Embryonic facial prominence (tissue), 1 donor: ENCODE measurements around the gene PPP1R14B.

Experiments
- DNase-seq: peaks from one replicate; pipeline ENCODE4 v3.0.0-alpha.2; 2016; ENCODE audit errors: extremely low spot score

The PPP1R14B gene

DNA sequence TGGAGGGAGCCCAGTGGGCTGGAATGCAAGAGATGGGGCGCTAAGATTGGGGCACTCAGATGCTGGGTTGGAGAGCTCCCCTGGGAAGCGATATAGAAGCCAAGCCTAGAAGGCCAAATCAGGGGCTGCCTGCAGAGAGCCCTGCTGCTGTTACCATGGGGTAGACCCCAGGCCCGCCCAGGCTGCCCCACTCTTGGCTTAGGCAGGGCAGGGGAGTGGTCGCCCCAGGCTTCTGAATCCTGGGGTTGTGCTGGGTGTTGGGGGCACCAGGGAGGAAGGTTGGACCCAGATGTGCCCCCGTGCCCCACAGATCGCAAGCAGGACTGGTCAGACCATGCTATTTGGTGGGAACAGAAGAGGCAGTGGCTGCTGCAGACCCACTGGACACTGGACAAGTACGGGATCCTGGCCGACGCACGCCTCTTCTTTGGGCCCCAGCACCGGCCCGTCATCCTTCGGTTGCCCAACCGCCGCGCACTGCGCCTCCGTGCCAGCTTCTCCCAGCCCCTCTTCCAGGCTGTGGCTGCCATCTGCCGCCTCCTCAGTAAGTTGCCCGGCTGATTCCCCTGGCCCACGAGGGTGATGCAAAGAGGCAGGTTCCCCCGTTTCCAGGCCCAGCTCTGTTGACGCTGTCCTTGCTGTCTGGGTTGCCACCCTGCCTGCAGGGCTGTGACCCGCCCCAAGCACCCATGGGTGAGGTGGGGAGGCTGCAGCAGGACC, 36.3 kb downstream of the PPP1R14B start:
- no peak for DNase-seq

DNA sequence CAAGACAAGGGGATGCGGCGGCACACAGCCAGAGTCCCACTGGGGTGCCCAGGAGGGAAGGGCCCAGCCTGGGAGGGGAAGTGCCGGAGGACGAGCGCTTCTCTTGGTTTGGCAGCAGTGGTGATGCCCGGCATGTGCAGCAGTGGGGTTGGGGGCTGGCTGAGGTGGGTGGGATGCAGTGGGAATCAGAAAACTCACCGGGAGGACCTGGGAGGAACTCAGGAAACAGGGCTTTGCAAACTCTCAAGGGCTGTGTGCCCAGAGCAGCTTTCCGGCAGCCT, 37.2 kb downstream of the PPP1R14B start:
- no peak for DNase-seq

DNA sequence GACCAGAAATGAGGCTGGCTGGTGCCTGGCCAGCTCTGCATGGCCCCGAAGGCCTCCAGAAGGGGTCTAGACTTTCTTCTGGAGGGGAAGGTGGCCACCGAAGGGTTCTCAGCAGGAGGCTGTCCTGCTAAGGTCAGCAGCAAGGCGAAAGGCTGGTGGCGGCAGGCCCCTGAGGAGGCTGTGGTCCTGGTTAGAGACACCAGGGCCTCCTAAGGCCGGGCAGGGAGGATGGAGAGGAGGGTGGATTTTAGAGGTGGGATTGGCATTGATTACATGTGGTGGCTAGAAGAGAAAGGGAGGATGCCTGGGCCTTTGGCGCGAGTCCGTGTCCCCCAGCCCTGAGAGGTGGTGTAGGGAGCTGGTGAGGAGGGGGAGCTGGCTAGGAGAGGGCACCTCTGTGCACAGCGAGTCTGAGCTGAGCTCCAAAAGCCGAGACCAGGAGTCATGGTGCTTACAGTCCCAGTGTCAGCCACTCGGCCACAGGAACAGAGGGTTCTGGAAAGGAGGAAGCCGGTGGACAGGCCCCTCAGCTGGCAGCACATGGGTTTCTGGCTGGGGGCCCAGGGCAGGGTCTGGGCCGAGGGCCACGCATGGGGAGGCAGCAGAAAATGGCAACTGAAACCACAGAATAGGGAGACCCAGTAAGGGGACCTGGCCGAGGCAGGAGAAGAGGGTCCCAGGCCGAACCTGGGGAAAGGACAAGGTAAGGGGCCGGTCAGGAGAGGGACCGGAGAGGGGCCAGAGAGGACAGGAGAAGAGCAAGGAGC, 37.8 kb downstream of the PPP1R14B start:
- DNase-seq, result no peak

DNA sequence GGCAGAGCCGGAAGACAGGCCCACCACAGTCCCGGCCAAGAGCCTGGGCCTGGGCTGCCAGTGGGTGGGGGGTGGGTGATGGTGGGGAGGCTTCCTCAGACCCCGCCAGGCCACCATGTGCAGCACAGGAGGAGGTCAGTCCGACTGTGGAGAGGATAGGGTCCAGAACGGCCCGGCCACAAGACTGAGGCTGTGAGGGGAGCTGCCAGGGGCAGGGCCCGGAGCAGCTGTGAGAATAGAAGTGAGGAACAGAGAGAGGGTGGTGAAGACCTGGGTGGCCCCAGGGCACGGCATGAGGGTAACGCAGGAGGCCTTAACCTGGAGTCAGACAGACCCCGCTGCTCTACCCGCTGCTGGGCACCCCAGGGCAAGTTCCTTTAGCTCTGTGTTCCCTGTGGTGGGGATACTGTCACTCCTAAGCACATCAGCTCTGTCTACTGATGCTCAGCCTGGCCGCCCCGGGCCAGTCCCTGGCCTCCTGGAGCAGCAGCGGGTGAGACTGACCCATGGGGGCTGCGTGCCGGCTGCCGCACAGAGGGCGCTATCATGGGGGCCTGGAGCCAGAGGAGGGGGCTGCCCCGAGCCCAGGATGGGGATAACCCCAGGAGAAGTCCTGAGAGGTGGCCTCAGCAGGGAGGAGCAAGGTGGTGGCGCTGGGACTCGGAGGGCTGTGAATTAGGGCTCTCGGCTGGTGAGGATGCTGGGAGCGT, 38.5 kb downstream of the PPP1R14B start:
- no peak for DNase-seq

DNA sequence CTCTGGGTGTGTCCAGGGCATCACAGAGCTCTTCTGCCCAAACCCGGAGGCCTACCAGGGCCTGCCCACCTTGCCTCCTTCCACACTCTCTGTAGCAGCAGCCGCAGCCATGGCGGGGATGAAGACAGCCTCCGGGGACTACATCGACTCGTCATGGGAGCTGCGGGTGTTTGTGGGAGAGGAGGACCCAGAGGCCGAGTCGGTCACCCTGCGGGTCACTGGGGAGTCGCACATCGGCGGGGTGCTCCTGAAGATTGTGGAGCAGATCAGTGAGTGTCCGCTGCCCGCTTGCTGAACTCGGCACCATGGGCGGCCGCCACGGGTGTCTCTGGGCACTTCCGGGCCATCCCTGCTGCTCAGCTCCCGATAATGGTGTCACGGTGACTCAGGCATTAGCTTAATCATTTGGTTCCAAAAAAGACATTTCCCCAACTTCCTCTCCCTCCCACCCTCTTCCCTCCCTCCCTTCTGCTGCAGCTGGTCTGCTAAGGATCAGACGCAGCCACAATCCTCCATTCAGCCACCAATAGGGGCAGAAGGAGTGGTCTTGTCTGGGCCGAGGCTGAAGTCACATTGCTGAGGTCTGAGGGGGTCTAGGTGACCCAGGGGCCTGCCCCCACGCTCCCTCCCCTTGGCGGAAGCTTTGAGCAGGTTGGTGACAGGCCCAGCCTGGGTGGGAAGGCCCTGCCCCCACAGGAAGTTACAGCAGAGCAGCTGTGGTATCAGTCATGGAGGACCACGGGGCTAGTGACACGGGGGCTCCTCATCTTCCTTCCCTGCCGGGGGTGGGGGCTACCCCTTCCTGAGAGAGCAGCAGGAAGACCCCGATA, 39.3 kb downstream of the PPP1R14B start:
- DNase-seq, result no peak

DNA sequence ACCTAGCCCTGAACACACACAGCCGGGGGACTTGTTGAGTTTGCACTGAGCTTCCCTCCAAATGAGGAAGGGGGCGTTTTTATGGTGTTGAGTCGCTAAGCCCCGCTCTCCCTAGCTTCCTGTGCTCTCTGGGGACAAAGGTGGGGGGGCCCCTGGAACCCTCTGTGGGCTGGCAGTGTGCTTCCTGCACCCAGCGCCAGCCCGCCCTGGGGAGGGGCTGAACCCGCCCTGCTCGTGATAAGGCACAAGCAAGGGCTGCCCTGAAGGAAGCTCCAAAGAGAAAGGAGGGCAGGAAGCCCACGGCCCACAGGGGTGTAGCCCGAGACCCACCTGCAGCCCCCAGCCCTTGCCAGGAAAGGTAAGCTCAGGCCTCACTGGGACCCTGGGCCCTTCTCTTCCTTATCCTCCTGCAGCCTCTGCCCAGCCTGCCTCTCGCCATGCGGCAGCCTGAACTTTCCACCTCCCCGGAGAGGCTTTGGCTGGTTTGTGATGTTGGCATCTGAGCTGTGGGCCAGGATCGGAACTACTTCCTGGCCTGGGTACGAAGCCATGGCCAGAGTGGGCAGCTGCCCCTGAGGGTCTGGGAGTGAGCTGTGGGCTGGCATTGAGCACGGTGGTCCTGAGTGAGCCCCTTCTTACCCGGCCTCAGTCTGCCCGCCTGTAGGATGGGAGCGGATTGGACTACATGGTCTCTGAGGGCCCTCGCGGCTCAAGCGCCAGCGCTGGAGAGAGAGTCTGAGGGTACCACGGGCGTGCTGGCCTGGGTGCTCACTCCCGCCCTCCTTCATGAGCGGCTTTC, 40.1 kb downstream of the PPP1R14B start, which contains the start of gene FERMT3:
Gene FERMT3, plus strand, starts transcription at position 265 of the 799 bp plus-strand sequence. CDS start 644 bp downstream, outside the sequence.
- DNase-seq, result no peak

DNA sequence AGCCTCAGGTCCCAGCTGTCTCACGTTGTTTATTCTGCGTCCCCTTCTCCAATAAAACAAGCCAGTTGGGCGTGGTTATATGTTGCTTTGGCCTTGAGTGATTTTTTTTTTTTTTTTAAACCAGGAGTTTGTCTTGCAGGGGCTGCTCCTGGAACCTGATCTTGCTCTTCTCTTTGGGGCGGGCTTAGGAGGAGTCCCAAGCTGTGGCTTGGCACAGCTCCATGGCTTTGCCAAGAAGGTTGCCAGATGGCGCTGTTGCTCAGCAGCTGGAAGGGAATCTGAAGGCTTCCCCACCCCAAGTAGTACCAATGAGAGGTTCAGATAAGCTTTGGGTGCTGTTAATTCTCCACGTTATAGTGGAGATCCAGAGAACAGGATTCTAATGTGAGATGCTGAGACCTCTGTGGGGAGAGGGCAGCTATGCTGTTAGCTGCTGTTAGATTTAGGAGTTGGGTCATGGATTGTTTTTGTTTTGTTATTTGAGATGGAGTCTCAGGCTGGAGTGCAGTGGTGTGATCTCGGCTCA, 42.2 kb downstream of the PPP1R14B start:
- peak; percentile 80 for DNase-seq

DNA sequence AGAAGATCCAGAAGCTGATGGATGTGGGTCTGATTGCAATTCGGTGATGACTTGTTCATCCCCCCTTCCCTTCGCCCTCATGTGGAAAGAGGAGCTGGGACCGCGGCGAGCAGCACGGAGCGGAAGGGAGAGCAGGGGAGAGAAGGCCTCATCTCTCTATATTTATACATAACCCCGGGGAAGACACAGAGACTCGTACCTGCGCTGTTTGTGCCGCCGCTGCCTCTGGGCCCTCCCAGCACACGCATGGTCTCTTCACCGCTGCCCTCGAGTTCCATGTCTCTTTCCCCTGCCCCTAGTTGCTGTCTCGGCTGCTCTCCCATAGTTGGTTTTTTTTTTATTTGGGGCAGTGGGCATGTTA, 42.7 kb downstream of the PPP1R14B start:
- no peak for DNase-seq

DNA sequence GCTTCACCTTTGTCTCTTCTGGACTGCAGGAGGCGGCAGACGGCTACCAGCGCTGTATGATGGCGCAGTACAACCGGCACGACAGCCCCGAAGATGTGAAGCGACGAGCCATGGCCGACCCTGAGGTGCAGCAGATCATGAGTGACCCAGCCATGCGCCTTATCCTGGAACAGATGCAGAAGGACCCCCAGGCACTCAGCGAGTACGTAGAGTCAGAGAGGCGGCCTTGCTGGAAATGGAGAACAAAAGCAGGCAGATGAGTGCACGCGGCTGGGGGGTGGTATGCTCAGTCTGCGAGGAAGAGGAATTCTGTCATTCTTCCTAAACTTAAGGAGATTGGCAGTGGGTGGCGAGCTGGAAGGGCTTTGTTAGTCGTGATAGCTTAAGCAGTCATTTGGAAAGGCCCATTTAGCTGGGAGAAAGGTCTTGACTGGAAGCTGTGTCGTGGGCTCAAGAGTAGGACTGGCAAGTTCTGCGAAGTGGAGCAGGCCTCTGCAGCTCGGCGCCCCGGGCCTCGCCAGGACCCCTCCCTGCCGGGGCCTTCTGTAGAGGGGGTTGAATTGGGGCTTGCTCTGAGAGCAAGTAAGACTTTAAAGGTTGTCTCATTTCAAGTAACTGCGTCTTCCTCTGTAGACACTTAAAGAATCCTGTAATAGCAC, 43.2 kb downstream of the PPP1R14B start:
- DNase-seq, result no peak

DNA sequence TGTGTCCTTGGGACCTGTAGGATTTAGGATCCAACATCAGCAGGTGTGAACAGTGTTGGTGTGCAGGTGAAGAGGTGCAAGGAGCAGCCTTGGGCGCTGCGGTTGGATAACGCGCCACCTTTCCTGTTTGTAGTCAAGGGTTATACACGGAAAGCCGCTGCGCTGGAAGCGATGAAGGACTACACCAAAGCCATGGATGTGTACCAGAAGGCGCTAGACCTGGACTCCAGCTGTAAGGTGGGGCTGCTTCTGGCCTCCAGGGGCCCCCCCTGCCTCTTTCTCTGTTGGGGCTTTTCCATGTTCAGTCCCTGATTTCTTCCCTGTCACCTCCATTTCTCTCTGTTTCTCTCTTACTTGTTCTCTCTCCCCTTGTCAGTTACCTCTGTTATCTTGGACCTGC, 43.8 kb downstream of the PPP1R14B start:
- no peak for DNase-seq

DNA sequence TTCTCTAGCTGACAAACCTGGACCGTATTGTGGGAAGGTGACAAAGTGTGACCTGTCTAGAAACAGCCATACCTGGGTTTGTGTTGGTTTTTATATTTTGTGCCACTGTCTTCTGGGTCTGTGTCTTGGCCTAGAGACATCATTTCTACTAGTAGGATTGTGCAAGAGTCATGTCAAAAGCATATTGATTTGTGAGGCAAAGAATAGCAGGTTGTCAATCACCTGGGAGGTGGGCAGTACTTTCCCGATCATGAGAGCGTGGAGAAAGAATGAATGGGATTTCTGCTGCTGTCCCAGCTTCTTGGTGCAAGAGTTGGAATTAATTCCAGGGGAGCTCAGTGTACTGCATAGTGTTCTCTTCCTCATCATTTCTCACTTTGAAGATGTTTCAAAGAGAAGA, 45.2 kb downstream of the PPP1R14B start:
- DNase-seq, result no peak

DNA sequence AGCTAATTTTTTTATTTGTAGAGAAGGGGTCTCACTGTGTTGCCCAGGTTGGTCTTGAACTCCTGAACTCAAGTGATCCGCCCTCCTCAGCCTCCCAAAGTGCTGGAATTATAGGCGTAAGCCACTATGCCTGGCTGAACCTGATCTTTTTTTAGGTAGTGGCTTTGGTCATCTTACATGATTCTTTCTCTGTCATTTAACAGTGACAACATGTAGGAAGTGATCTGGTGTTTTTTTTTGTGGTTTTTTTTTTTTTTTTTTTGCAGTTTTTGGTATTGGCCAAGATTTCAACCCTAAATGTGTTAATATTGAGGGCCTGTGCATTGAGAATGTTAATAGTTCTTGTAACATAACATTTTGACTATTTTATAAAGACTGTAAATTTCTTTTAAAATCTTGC, 48.2 kb downstream of the PPP1R14B start:
- DNase-seq, result no peak

DNA sequence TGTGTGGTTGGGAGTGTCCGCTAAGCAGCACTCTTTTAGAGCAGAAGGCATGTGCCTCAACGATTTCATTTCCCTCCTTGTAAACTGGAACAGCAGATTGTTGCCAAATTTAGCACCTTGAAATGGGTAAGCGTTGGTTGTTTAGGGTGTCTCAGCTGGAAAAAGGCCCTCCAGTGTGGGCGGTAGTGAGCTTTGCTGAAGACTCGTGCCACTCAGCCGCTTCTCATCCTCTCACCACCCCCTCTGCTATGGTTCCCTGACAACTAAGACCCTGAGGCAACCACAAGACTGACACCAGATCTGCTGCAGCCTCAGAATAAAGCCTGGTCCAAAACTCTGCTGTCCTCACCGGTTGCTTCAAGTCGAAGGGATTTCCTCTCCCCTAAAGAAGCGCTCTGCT, 50.1 kb downstream of the PPP1R14B start:
- no peak for DNase-seq
